NCI-H460 (cell line): Measurements from ENCODE around the gene DNM3. TPM values are rescaled to one million over a fixed set of nuclear protein-coding genes. Genes with fewer than 3 reads are reported as not detected.

ENCODE experiments used
- DNase-seq: peaks from one replicate; pipeline ENCODE4 v3.0.0-alpha.2; 2016; ENCODE audit warnings: low read depth; ENCODE audit errors: extremely low read depth
- total RNA-seq: library from RNA; depleted of rRNA; stranded (reverse); fragments of >200 nt; shearing (Covaris generic); gene quantifications from 2 replicates; pipeline ENCODE4 v1.2.3, GENCODE V29; 2014

DNM3 gene
- total RNA-seq, 1 experiment from 2014 or later: 0.27 TPM

GRCh38 chr1:172399756-172400721 lies 558.7 kb downstream of the DNM3 start:
- no peak for DNase-seq

GRCh38 chr1:172400722-172401105 lies 559.4 kb downstream of the DNM3 start:
- no peak for DNase-seq

GRCh38 chr1:172401477-172401876 lies 560.2 kb downstream of the DNM3 start:
- DNase-seq: no peak

GRCh38 chr1:172401892-172402291 lies 560.6 kb downstream of the DNM3 start:
- DNase-seq: no peak

GRCh38 chr1:172402878-172403569 lies 561.7 kb downstream of the DNM3 start:
- no peak for DNase-seq

GRCh38 chr1:172404121-172404520 lies 562.8 kb downstream of the DNM3 start:
- DNase-seq: no peak

GRCh38 chr1:172405912-172406311 lies 564.6 kb downstream of the DNM3 start:
- DNase-seq: no peak

- no peak for DNase-seq
Observed at GRCh38 chr1:172406968-172407367, 565.7 kb downstream of the DNM3 start.

GRCh38 chr1:172408958-172409357 lies 567.7 kb downstream of the DNM3 start:
- DNase-seq: no peak

GRCh38 chr1:172410027-172410426 lies 568.7 kb downstream of the DNM3 start:
- no peak for DNase-seq

GRCh38 chr1:172411791-172412338 lies 570.6 kb downstream of the DNM3 start:
- no peak for DNase-seq

- no peak for DNase-seq
Observed at GRCh38 chr1:172414331-172414730, 573.0 kb downstream of the DNM3 start.

GRCh38 chr1:172416496-172417035 lies 575.3 kb downstream of the DNM3 start:
- no peak for DNase-seq

GRCh38 chr1:172417557-172417956 lies 576.3 kb downstream of the DNM3 start:
- DNase-seq: no peak

GRCh38 chr1:172420385-172420784 lies 579.1 kb downstream of the DNM3 start, which contains the start of gene C1orf105:
TSS of gene C1orf105 (plus strand) at chr1:172420685. CDS start at chr1:172420886, 201 bp downstream.
- DNase-seq: no peak

GRCh38 chr1:172421974-172422604 lies 580.8 kb downstream of the DNM3 start:
- no peak for DNase-seq

- no peak for DNase-seq
Observed at GRCh38 chr1:172423336-172423735, 582.0 kb downstream of the DNM3 start.

- no peak for DNase-seq
Observed at GRCh38 chr1:172425339-172425738, 584.0 kb downstream of the DNM3 start.

GRCh38 chr1:172427191-172427590 lies 585.9 kb downstream of the DNM3 start:
- no peak for DNase-seq

- DNase-seq: peak; percentile 78
Observed at GRCh38 chr1:172429331-172430127, 588.2 kb downstream of the DNM3 start.
